ENCODE measurements around the gene MUS81.
A peak's percentile ranks its signal among the peaks of the same experiment; 100 is the strongest.

Gene MUS81

GRCh38 chr11:65900125-65900898, 40.1 kb downstream of the MUS81 start, which contains the start of gene FOSL1:
FOSL1 (minus strand) TSS chr11:65900388; CDS start chr11:65900339, 49 bp downstream.
- TF ChIP-seq, protein P1, sequence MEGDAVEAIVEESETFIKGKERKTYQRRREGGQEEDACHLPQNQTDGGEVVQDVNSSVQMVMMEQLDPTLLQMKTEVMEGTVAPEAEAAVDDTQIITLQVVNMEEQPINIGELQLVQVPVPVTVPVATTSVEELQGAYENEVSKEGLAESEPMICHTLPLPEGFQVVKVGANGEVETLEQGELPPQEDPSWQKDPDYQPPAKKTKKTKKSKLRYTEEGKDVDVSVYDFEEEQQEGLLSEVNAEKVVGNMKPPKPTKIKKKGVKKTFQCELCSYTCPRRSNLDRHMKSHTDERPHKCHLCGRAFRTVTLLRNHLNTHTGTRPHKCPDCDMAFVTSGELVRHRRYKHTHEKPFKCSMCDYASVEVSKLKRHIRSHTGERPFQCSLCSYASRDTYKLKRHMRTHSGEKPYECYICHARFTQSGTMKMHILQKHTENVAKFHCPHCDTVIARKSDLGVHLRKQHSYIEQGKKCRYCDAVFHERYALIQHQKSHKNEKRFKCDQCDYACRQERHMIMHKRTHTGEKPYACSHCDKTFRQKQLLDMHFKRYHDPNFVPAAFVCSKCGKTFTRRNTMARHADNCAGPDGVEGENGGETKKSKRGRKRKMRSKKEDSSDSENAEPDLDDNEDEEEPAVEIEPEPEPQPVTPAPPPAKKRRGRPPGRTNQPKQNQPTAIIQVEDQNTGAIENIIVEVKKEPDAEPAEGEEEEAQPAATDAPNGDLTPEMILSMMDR (IDR thresholded peaks at IDR 0.05; ENCODE audit: extremely low read depth, insufficient read depth, missing control alignments), result no peak
- peak; percentile 95 for DNase-seq (ENCODE audit: low spot score)
- in situ Hi-C loops (cut with MboI; ENCODE audit: low pct_unique_long_range_greater_than_20kb, low sequenced_read_pairs, unreplicated experiment), result no loop called here

GRCh38 chr11:65900899-65901180, 40.6 kb downstream of the MUS81 start:
- TF ChIP-seq, protein P1 (IDR thresholded peaks at IDR 0.05; ENCODE audit: extremely low read depth, insufficient read depth, missing control alignments), result no peak
- in situ Hi-C loops (cut with MboI; ENCODE audit: low pct_unique_long_range_greater_than_20kb, low sequenced_read_pairs, unreplicated experiment), result no loop called here

GRCh38 chr11:65903068-65903481, 42.8 kb downstream of the MUS81 start:
- in situ Hi-C loops (cut with MboI; ENCODE audit: low pct_unique_long_range_greater_than_20kb, low sequenced_read_pairs, unreplicated experiment), result no loop called here
- no peak for DNase-seq (ENCODE audit: low spot score)
- TF ChIP-seq, protein P1 (IDR thresholded peaks at IDR 0.05; ENCODE audit: extremely low read depth, insufficient read depth, missing control alignments), result no peak

More at GRCh38 chr11:65900899-65901180, 40.6 kb downstream of the MUS81 start:
- DNase-seq (ENCODE audit: low spot score), result no peak

- in situ Hi-C loops (cut with MboI; ENCODE audit: low pct_unique_long_range_greater_than_20kb, low sequenced_read_pairs, unreplicated experiment), result no loop called here
- no peak for DNase-seq (ENCODE audit: low spot score)
- TF ChIP-seq, protein P1 (IDR thresholded peaks at IDR 0.05; ENCODE audit: extremely low read depth, insufficient read depth, missing control alignments), result no peak
Observed at GRCh38 chr11:65903715-65904114, 43.5 kb downstream of the MUS81 start.

- in situ Hi-C loops (cut with MboI; ENCODE audit: low pct_unique_long_range_greater_than_20kb, low sequenced_read_pairs, unreplicated experiment), result no loop called here
- DNase-seq (ENCODE audit: low spot score), result no peak
- TF ChIP-seq, protein P1 (IDR thresholded peaks at IDR 0.05; ENCODE audit: extremely low read depth, insufficient read depth, missing control alignments), result no peak
Observed at GRCh38 chr11:65906602-65907001, 46.4 kb downstream of the MUS81 start.

GRCh38 chr11:65907878-65908277, 47.6 kb downstream of the MUS81 start:
- in situ Hi-C loops (cut with MboI; ENCODE audit: low pct_unique_long_range_greater_than_20kb, low sequenced_read_pairs, unreplicated experiment), result no loop called here
- DNase-seq (ENCODE audit: low spot score), result no peak
- TF ChIP-seq, protein P1 (IDR thresholded peaks at IDR 0.05; ENCODE audit: extremely low read depth, insufficient read depth, missing control alignments), result no peak

All from GM13977 (cell line).